GM18870 (cell line): Measurements from ENCODE around the gene BRSK2.

Experiments used
- ATAC-seq: cut with Tn5 transposase; IDR thresholded peaks from one replicate; pipeline ENCODE4 v1.9.1; 2021; ENCODE audit warnings: moderate library complexity; ENCODE audit not compliant: unreplicated experiment

BRSK2 gene

GRCh38 chr11:1375161-1375954, 14.4 kb upstream of the BRSK2 start:
- ATAC-seq, result no peak

GRCh38 chr11:1375955-1376258, 13.8 kb upstream of the BRSK2 start:
- no peak for ATAC-seq

- ATAC-seq, result no peak
These were observed 12.4 kb upstream of the BRSK2 start for GRCh38 chr11:1377231-1377780.

DNA sequence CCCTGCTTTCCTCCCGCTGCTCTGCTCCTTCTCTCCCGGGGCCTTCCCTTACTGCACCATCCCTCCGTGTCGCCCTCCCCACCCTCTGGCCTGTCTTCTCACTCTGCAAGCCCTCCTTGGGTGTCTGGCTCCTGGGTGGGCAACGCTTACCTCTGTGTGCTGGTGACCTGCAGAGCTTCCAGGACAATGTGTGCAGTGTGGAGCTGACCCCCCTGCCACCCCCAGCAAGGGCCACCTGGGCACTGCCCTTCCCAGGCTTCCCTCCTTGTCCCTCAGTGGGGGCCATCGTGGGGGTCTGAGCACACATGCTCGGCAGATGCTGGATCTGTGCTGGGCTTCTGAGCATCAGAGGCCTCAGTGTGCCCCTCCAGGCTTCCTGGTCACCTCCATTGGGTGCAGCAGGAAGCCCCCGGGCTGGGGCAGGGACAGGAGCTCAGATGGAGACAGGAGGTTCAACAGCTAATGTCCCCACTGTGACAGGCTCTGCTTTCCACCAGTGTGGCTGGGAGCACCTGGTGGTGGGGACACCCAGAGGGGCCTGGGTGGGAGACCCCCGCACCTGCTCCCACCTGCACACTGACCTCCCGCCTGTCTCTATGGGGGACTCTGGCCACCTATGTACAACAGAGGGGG, 7.8 kb upstream of the BRSK2 start:
- ATAC-seq, result no peak

DNA sequence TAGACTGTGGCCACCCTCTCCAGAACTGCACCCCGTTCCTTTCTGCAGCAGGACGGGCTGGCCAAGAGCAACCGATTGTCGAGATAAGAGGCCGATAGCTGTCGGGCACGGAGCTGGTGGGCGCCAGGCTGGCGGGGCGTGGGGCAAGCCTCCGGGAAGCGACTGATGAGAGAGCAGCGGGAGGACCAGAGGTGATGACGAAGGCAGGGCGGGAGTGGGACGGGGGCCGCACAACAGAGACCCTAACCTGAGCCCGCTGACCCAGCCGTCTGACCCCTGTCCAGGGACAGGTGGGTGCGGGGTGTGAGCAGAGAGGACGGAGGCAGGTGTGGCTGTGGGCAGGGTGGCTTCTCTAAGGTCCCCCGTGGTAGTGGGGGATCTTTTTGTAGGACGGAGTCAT, 7.3 kb upstream of the BRSK2 start:
- no peak for ATAC-seq

DNA sequence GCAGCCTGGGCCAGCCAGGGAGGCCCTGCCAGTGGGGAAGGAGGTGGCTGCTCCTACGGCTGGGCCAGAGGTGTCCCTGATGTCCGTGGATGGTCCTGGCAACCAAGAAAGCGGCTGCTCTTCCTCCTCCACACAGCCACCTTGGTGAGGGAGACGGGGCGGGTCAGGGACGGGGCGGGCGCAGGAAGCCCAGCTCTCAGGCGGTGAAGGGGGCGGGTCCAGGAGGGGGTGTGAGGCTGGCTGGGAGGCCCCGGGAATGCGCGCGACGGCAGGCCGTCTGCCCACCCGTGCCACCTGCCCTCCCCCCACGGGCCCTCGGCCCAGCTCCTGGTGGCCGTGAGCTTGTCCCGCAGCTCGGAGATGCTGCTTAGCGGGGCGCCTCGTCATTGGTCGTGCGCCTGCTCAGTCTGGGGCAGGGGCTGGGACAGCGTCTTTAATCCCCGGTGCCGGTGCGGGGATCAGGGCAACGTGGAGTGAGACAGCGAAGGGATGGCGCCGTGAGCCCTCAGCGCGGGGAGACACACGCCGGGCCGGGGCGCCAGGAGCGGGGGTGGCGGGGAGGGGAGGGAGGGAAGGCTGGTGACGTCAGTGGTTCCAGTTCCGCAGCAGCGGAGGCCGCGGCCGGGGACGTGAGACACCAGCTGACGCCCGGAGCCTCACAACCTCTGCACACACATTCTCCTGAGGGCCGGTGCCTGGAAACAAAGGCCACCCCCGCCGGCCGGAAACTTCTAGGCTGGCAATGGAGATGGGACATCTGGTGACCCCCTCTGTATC, 6.7 kb upstream of the BRSK2 start:
- ATAC-seq, result no peak

- no peak for ATAC-seq
These were observed 5.3 kb upstream of the BRSK2 start for GRCh38 chr11:1384199-1384970.

- no peak for ATAC-seq
These were observed 2.2 kb upstream of the BRSK2 start for GRCh38 chr11:1387521-1387920.

DNA sequence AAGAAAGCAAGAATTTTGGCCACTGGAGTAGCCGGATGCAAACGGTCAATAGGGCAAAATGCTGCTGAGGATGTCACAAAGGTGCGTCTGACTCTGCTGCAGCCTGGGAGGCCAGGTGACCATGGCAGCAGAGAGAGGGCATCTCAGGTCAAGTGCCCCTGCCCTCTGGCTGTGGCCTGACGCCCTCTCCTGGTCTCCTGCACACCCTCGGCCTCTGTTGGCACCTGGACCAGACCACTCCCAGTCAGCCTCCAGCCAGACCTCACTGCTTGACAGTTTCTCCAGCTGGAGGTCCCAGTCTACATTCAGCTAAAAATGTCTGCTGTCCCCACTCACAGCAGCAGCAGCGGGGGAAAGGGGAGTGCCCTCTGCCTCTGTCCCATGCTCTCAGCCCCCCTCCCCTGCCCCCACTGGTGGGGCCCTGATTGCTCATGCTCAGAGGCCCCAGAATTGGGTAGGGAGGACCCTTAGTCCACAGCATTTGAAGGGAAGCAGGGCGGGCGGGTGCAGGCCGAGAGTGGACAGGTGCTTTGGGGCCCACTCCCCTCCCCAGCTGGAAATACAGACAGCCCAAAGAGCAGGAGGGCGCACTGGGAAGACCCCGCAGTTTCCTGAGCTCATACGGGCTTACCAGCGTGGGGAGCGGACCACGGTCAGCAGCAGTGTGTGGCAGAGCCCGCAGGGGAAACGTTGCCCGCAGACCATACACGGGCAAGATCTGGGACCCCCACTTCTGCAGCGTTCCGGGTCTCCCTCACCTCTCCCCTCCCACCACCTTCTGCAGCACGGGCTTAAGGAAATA, 1.6 kb upstream of the BRSK2 start:
- no peak for ATAC-seq

GRCh38 chr11:1388763-1389102, 1.0 kb upstream of the BRSK2 start:
- no peak for ATAC-seq

DNA sequence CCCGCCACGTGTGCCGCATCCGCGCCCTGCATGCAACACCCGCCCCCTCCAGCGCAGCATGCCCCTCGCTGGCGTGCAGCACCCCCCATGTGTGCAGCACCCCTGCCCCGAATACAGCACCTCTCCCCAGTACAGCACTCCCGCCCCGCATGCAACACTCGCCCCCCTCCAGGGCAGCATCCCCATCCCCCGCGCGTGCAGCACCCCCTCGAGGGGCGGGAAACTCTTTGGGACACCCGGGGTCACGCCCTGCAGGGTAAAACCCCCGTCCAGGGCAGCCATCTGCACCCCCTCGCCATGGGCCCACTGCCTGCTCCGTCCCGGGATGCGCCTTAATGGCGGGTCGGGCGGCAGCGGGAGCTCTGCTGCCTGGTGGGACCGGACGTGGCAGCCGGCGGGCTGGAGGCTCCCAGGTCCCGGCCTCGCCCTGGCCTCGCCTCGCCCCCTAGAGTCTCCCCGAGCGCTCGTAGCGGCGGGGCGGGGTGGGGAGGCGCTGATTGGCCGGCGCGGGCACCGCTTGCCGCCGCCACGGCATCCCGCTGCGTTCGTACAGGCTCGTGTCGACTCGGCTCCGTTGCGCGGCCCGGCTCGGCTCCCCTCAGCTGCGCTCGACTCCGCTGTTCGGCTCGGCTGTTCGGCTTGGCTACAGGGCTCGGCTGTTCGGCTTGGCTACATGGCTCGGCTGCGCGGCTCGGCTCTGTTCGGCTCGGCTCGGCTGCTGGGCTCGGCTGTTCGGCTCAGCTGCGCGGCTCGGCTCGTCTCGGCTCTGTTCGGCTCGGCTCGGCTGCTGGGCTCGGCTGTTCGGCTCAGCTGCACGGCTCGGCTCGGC, 417 bp upstream of the BRSK2 start:
- peak; percentile 53 for ATAC-seq

- ATAC-seq, result no peak
These were observed 933 bp downstream of the BRSK2 start for GRCh38 chr11:1390569-1391164.

- no peak for ATAC-seq
These were observed 1.7 kb downstream of the BRSK2 start for GRCh38 chr11:1391165-1392075.

GRCh38 chr11:1392111-1392510, 2.4 kb downstream of the BRSK2 start:
- ATAC-seq, result no peak

DNA sequence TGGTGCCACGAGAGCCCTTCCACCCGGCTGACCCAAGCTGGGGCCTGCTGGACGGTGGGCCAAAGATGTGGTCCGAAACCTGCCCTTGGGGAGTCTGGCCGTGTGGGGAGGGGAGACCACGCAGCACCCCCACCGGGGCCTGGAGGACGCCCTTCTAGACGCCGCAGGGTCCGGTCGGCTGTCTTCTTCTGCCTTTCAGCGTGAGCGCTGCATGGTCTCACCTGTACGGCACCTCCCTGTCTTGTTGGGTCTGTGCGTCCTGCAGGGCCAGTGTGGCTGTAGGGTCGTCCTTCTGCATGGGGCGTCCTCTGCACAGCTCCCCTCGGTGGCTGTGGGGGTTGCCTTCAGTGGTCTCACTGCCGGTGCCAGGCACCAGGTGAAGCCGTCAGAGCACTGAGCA, 2.8 kb downstream of the BRSK2 start:
- no peak for ATAC-seq

DNA sequence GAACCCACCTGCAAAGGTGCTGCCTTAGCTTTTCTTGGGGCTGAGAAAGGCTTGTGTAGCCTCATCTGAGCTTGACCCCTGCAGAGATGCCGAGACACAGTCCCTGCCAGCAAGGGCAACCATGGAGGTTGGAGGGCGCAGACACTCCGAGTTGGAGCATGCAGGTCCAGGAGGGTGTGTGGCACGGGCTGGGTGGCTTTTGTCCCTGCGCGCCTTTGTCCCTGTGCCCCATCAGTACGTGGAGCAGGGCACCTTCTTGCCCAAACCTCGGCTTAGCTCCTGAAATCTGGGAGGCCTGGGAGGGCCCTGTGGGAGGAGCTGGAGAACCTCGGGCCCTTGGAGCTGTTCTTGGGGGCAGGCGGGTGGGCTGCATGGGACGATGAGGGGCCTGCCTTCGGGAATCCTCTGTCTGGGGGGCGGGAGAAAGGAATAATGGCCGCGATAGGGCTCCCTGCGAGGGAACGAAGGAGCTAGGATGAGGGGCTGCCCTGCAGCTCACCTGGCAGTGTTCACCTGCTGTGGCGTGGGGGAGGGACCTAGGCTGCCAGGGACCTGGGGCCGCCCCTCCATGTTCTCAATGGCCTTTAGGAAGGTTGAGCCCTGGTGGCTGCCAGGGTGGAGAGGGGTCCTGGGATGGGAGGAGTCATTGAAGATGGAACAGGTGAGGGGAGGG, 3.4 kb downstream of the BRSK2 start:
- no peak for ATAC-seq

GRCh38 chr11:1394936-1395772, 5.4 kb downstream of the BRSK2 start:
- no peak for ATAC-seq
